KMS-11 (cell line): ENCODE results near the gene VCX.

Experiments
- H2AFZ ChIP-seq: fragments of 200-600 bp; sonication (generic); 2 replicates; pipeline ENCODE4 v1.6.1; 2016; ENCODE audit warnings: antibody characterized with exemption, mixed run types, low read depth
- H3K27ac ChIP-seq: fragments of 200-600 bp; sonication (generic); 2 replicates; pipeline ENCODE4 v1.6.1; 2016; ENCODE audit warnings: mild to moderate bottlenecking, mixed run types
- H3K27me3 ChIP-seq: fragments of 200-600 bp; sonication (generic); 2 replicates; pipeline ENCODE4 v1.6.1; 2017; ENCODE audit warnings: mild to moderate bottlenecking, low read depth, mixed run types, moderate library complexity; ENCODE audit not compliant: insufficient read depth
- H3K36me3 ChIP-seq: fragments of 200-600 bp; sonication (generic); 2 replicates; pipeline ENCODE4 v1.6.1; 2017; ENCODE audit warnings: mild to moderate bottlenecking, mixed run types; ENCODE audit not compliant: insufficient read depth
- H3K4me1 ChIP-seq: fragments of 200-600 bp; sonication (generic); 2 replicates; pipeline ENCODE4 v1.6.1; 2016; ENCODE audit warnings: mild to moderate bottlenecking, low read depth, mixed run types; ENCODE audit not compliant: poor library complexity, severe bottlenecking
- H3K4me2 ChIP-seq: fragments of 200-600 bp; sonication (generic); 2 replicates; pipeline ENCODE4 v1.7.0; 2016; ENCODE audit warnings: mild to moderate bottlenecking, mixed run types
- H3K4me3 ChIP-seq: fragments of 200-600 bp; sonication (generic); IDR thresholded peaks from 2 replicates; pipeline ENCODE4 v1.6.1; 2017; ENCODE audit warnings: low read depth, low read length, mixed read lengths; ENCODE audit not compliant: insufficient read depth
- H3K79me2 ChIP-seq: fragments of 200-600 bp; sonication (generic); 2 replicates; pipeline ENCODE4 v1.6.1; 2016; ENCODE audit warnings: low read depth, mixed run types; ENCODE audit not compliant: insufficient read depth
- H3K9ac ChIP-seq: fragments of 200-600 bp; sonication (generic); 2 replicates; pipeline ENCODE4 v1.6.1; 2016; ENCODE audit warnings: mild to moderate bottlenecking, mixed run types
- H4K20me1 ChIP-seq: fragments of 200-600 bp; sonication (generic); 2 replicates; pipeline ENCODE4 v1.6.1; 2016; ENCODE audit warnings: mild to moderate bottlenecking, mixed run types; ENCODE audit not compliant: insufficient read depth
- CTCF ChIP-seq: fragments of 200-600 bp; sonication (generic); conservative IDR thresholded peaks from 2 replicates; pipeline ENCODE4 v1.6.1; 2017; ENCODE audit warnings: low read depth, mild to moderate bottlenecking, antibody characterized with exemption, low read length, moderate library complexity, mixed read lengths

The VCX gene

GRCh38 chrX:7889135-7889534 is 46.2 kb downstream of the VCX start:
- Histone ChIP-seq H3K27me3 (no peaks in the 10 kb centered on the region), H3K27ac (peak overlapping the region; percentile 76), H3K9ac (no peak overlapping the region; the same call in 1 of the 2 replicates), H4K20me1 (no peaks in the 10 kb centered on the region), H3K36me3 (no peaks in the 10 kb centered on the region), H3K4me3 (no peak overlapping the region), H3K4me2 (peak overlapping the region; percentile 73; the same call in 1 of the 2 replicates), H2AFZ (0 out of 2 replicates have a peak overlapping the region, but pooled peaks have one; percentile 1), H3K4me1 (peaks cover 28% of the 10 kb centered on the region), H3K79me2 (no peaks in the 10 kb centered on the region)
- no peak for TF ChIP-seq CTCF

- H3K27ac ChIP-seq, result peak overlapping the region; percentile 76
- no peak overlapping the region; the same call in 1 of the 2 replicates for H3K9ac ChIP-seq
- H3K4me2 ChIP-seq, result peak overlapping the region; percentile 45; the same call in 1 of the 2 replicates
- H3K27me3 ChIP-seq, result no peaks in the 10 kb centered on the region
- no peak overlapping the region for H2AFZ ChIP-seq
- peaks cover 28% of the 10 kb centered on the region for H3K4me1 ChIP-seq
- no peaks in the 10 kb centered on the region for H4K20me1 ChIP-seq
- no peaks in the 10 kb centered on the region for H3K36me3 ChIP-seq
- H3K4me3 ChIP-seq, result no peak overlapping the region
- no peak for TF ChIP-seq CTCF
- no peaks in the 10 kb centered on the region for H3K79me2 ChIP-seq
Observed at GRCh38 chrX:7889680-7890079, 46.7 kb downstream of the VCX start.

GRCh38 chrX:7891928-7892327 is 49.0 kb downstream of the VCX start:
- TF ChIP-seq CTCF, result no peak
- H3K4me2 ChIP-seq, result peak overlapping the region; percentile 21; the same call in 1 of the 2 replicates

More at GRCh38 chrX:7891928-7892327, 49.0 kb downstream of the VCX start:
- Histone ChIP-seq H3K36me3 (no peaks in the 10 kb centered on the region), H3K27me3 (no peaks in the 10 kb centered on the region), H3K9ac (no peak overlapping the region), H3K27ac (no peak overlapping the region), H3K79me2 (no peaks in the 10 kb centered on the region), H4K20me1 (no peaks in the 10 kb centered on the region), H3K4me1 (peaks cover 28% of the 10 kb centered on the region), H2AFZ (no peak overlapping the region), H3K4me3 (no peak overlapping the region)
